Effector CD8-positive, alpha-beta T cell (primary cell): ENCODE data around the gene DLG4.
"Not testable (repeated sequence)": the region's sequence is repeated elsewhere in the genome, so short reads cannot be mapped to it uniquely, and the experiment has no call there.

Experiments used
- DNase-seq: peaks from one replicate; lab custom pipeline; 2025; lab: John Stamatoyannopoulos, UW

DLG4 gene

DNA sequence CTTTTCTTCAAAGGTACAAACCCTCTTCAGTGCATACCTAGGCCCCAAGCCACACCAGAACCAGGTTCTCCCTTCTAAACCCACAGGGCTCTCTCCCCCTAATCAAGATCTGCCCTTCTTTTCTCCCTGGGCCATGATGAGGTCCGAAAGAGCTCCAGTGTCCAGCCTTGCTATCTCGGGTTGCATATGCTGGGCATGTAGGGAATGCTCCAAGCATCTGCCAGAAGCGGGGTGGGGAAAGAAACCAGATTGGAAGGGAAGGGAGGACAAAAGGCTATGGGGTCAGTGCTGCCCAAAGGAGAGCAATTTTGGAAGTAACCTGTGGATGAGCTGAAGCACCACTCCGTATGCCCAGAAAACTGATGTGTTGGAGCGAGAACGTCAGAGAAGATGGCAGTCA is 29.6 kb upstream of the DLG4 start:
- no peak for DNase-seq

DNA sequence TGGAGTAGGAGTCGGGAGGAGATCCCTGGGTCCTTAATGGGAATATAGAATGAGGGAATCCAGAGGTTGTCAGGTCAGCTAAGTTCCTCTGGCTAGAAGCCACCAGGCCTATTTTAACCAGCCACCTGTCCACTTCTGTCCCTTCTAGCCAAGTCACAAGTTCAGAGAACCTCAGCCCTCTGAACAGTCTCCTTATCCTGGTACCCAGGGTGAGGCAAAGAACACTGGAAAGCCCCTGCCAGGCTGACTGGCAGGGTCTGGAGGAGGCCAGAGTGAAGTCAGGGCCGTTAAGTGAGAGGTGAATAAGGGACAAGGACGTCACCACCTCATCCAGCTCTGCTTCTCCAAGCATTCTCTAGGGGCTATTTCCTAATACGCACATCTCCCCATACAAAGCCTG is 29.2 kb upstream of the DLG4 start:
- DNase-seq: no peak

DNA sequence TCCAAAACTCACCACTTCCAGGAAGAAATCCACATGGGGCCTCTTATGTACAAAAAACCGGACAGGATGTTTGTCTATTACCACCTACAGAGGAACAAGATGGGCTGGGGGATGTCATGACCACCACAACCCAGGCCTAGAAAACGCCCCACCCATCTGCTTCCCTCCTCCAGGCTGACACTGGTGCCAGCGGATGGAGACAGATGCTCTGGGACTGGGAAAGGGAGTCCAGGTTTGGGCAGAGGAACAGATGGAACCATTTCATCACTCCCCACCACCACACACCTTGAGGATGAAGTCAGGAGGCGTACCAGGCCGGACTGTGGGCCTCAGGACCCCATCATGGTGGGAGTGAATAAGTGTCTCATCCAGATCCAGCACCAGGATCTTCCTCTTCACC is 27.1 kb upstream of the DLG4 start:
- DNase-seq: no peak

DNA sequence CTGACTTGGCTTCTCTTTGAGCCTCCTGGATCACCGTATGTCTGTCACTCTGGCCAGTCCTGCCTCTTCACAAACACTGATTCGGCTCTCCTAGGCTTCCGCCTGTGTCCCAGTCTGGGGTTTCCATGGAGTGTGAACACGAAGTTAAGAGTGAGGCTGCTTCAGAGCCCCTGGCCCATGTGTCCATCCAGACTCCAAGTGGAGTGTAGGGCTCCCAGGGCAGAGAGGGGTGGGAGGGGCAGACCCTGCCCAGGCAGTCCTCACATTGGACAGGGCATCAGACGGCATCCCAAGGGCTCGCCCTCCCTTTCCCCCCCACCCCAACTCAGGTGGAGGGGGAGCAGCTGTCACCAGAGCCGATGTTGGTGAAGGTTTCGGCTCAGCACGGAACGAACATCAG is 24.2 kb upstream of the DLG4 start:
- DNase-seq: not testable (repeated sequence)

DNA sequence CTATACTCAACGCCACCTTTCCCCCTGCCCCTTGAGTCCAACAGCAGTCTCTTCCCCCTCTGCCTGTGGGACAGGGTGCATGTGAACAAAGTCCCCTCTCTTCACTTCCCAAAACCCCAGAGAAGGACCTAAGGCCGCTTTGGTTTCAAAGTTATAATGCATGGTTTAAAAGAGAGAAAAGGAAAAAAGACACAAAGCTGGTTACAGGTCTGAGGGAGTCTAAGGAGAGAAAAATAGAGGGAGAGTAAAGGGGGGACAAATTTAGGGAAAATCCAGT is 23.8 kb upstream of the DLG4 start:
- DNase-seq: no peak

DNA sequence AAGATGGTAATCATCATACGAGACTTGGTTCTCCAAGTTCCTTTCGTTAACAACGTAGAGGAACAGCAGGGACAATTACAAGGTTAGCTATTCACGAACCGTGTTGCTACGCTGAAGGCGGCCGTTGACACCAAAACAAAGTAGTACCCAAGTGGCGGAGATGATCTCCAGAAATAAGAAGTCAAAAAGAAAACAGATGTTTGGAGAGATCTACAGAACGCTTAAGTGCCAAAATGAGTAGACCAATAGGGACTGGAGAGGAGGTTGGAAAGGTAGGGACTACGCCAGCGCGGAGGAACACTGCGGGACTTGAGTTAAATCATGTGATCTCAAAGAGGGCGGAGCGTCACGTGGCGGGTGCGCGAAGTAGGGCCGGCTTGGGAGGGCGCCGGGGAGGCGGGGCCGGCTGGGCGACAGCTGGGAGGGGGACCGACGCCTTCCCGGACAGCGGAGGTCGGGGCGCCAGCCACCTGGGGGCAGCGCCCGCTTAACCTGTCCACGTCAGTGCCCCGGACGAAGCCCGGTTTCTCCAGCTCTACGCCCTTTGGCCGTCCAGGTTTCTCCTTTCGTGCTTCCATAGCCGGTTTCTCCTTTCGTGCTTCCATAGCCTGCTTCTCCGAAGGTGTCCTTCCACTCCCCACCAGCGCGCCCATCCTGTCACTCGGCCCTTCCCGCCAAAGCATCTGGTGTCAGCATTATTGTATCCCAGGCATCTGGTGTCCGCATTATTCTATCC is 23.2 kb upstream of the DLG4 start:
- DNase-seq: peak; percentile 93

DNA sequence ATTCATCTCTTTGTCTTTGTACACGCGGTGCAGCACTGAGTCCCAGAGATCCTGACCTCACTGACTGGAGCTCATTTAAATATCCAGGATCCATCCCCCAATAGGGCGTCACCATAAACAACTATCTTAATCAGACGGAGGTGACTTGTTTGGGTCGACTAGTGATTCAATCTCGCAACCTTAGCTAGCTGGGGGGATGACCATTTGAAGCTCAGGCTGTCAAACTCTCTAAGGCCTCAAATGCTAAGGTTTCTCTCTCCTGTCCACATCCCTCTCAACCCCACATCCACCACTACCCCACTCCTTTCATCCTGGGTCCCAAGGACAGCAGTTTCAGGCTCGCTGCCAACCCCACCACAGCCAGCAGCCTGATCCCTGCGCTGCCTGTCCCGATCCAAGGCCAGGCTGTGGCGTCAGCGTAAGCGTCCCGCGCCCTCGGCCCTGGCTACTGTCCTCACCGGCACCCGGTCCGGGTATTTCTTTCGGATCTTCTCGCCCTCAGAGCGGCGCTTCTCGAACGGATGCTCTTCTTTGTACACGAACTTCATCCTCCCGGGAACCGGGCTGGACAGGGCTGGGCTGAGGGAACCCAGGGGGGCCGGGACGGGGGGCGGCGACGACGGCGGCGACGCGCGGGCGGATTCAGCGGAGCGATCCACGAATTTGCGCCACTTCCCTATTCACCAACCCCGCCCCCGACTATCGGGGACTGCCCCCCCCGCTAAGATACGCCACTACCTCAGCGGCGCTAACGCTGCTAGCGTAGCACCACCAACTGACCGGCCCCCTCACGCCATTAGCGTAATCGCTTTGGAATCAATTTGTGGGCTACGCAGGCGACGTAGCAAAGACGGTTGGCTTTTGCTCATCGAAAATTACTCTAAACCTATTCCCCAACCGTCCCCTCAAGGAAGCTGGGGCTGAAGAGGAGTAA is 22.4 kb upstream of the DLG4 start, which contains the start of gene GABARAP:
Gene GABARAP, minus strand, starts transcription at position 667 of the 934 bp plus-strand sequence. Its CDS starts 119 bp downstream, at position 548.
- DNase-seq: peak; percentile 88

DNA sequence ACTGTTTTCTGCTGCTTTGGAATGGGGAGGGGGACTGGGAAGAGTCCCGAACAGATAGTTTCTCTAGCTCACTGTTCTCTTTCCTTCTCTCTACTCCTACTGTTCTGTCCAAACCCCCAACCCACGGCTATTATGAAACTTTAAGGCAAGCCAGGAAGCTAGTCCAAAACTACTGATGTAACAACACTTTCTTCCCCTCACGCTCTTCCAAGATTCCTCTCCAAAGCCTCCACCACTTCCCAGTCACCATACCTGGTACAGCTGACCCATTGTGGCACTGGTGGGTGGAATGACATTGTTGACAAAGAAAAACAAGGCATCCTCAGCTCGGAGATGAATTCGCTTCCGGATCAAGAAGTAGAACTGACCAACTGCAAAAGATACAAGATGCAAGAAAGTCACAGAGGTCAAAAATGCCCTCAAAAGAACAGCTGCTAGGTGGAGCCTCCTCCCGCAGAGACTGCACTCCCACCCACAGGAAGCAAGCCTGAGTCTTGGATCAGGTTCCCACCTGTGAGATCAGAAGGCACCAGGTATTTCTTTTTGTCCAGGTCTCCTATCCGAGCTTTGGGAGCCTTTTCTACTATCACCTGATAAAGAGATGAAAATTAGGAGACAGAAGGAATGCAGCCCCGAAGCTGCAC is 21.6 kb upstream of the DLG4 start:
- DNase-seq: no peak

DNA sequence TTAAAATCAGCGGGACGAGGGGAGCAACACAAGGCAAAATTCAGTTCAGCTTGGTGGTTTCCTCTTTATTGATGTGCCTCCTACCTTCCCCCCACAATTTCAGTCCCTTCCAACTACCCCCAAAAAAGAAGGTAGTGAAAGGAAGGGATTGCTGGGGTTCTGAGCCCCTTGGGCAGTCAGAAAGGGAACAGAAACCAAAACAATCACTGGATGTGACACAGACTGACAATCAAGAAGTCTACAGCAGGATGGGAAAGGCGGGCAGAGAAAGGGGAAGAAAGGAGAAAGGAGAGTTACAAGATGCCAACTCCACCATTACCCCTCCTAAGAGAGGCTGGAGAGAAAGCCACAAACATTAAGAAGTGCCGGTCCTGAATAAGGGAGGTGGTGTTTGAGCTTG is 20.7 kb upstream of the DLG4 start:
- no peak for DNase-seq

DNA sequence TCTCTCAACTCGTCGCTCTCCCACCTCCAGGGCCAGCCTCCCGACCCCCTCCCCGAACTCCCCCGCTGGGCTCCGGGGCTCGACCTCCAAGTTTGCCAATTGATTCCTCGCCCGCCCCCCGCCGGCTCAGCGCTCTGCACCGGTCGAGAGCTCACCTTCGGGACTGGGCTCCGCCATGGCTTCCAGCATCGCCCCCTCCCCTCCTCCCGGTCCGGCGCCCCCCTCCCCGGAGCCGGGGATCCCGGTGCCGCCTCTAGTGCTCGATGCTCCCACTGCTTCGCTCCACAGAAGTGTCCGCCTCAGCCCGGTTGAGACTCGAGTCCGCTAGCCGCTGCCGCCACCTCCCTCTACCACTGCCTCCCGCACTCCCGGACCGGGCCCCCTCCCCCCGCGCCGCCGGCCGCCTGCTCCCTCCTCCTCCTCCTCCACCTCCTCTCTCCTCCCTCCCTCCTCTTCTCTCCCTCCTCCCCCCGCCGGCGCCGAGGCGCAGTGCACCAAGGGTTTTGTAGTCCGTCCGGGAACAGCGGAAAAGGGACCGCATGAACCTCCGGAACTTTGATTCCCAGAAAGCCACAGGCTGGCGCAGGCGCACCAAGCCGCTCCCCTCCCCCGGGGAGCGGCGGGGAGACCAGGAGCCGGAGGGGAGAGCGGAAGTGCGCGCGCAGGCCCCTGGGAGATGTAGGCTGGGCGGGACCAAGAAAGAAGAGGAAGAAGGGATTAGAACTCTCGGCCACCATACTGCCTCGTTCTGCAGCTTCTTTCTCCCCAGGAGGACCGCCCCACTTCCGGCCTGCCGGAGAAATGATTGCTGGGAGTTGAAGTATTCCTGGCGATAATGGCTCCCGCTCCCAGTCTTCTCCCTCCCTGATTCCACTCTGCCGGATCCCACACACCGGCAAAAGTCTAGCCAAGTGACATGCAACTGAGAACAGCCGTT is 19.7 kb upstream of the DLG4 start, which contains the start of gene PHF23:
Gene PHF23, minus strand, starts transcription at position 367 of the 937 bp plus-strand sequence. Its CDS starts 178 bp downstream, at position 189.
- peak; percentile 93 for DNase-seq

DNA sequence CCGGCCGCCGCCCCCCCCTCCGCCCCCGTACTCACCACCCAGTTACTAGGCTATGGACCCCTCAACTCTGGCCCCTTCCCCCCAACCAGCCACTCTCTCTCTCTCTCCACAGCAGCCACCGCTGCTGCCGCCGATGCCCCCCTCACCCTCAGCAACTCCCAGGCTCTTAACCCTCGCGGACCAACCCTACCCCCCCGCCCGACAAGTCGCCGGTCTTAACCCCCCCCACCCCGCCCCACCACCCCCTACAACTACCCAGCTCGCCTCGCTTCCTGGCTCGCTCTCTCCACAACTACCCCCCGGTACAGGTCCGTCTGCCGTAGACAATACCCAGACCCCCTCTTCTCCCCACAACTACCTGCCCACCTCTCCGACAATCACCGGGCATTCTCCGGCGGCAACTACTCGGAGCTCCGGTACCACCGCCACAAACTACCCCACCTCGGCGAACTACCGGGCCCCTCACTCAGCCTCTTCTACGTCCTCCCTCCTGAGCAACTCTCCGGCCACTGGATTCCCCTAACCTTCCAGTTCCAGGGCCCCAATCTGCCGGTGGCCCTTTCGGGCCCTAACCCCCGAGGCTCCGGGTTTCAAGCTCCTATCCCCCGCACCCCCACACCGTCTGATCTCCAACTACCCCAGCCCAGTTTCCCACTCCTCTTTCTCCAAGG is 18.9 kb upstream of the DLG4 start:
- DNase-seq: no peak

DNA sequence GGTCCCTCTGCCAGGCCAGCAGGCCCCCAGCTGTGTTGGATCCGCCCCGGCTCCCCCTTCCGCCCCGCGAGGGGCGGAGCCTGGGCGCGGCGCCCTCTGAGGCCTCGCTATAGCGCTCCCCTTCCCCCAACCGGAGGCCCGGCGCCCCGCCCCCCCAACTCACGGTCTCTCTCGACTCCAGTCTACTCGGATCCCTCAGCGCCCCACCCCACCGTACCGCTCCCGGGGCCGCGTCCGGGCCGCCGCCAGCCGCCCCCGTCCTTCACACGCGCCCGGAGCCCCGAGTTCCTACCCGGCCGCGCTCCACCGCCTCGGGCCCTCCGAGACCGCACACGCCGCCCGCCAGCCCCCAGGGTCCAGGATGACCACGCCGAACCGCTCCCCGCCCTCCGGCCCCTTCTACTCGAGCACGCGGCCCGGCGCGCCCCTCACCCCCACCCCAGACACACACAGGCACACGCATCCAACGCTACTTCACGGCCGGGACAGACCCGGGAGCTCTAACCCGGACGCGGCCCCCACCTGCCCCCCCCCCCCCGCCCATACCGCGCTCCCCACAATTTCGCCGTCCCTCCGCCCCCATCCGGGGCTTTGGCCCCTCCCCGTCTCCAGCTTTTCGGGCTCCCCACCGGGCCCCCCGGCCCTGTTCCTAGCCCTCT is 18.3 kb upstream of the DLG4 start:
- DNase-seq: peak; percentile 76

DNA sequence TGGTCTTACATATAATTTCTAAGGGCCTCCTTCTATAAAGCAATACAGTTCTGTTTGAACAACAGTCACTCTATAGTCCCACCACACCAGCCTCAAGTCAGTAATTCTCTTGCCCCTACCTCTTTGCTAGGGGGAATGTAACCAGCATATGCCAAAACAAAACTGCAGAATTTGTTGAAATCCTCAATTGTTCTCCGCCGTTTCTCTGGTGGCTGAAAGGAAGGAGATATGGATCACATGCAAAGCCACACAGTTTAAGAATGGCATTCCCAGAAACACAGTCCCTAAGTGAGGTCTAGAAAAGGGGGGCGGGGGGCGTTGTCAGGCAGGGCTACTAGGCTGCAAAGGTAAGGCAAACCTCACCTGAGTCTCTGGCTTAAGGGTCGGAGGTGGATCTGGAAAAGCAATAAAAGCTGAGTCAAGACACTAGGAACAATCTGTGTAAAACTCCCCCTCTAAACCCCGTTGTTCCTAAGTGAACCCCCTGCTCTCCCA is 17.7 kb upstream of the DLG4 start:
- no peak for DNase-seq

DNA sequence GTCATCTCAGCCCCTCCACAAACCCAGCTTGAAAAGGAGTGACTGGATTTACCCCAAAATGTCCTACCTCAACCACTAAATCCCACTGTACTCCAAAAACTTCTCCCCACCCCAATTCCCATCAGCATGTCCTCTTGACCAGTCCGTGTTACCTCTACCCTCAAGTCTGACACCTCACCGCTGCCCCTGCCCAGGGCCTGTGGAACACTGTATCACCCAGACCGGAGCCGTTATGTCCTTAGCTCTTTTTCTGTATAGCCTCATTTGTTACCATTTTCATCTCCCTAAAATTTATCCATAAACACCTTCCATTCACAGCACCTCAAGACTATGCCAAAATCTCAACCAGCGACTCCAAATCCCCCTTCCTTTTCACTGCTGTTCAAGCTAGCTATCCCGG is 17.2 kb upstream of the DLG4 start:
- DNase-seq: no peak

DNA sequence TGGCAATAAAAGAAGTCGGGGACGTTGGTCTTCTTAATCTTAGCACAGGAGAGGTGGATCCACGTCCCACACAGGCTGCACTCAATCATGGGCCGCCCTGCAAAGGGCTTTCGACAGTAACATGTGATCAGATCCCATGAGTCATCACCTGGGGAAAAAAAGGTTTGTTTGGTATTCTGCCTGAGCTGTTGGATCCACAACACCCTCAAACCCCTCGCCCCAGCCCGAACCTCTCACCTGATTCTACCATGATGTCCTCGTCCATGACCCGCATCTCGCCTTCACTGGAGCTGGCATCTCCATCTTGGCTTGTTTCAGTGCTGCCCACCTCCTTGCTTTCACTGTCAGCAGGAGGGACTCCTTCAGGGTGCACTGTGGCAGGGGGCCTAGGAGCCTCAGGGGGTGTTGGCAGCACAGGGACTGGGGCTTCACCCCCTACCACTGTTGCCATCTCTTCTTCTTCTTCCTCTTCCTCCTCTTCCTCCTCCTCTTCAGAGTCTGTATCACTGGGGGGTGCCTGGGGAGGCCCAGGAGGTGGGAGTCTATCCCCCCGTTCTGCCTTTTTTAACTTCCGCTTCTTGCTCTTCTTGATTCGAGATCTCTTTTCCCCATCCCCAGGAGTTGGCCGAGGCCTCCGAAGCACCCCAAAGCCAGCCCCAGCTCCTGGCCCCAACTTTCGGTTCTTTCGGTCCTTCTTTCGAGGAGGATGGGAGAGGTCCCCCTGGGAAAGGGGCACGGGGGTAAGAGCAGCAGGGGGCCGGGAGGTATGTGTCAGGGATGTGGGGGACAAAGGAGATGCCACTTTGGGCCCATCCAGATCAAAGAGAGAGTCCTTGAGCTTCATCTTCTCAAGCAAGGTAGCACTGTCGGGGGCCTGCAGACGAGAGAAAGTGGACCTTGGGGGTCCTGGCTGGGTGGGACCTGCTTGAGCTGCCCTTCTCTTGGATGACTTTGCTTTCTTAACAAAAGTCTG is 16.3 kb upstream of the DLG4 start:
- no peak for DNase-seq

DNA sequence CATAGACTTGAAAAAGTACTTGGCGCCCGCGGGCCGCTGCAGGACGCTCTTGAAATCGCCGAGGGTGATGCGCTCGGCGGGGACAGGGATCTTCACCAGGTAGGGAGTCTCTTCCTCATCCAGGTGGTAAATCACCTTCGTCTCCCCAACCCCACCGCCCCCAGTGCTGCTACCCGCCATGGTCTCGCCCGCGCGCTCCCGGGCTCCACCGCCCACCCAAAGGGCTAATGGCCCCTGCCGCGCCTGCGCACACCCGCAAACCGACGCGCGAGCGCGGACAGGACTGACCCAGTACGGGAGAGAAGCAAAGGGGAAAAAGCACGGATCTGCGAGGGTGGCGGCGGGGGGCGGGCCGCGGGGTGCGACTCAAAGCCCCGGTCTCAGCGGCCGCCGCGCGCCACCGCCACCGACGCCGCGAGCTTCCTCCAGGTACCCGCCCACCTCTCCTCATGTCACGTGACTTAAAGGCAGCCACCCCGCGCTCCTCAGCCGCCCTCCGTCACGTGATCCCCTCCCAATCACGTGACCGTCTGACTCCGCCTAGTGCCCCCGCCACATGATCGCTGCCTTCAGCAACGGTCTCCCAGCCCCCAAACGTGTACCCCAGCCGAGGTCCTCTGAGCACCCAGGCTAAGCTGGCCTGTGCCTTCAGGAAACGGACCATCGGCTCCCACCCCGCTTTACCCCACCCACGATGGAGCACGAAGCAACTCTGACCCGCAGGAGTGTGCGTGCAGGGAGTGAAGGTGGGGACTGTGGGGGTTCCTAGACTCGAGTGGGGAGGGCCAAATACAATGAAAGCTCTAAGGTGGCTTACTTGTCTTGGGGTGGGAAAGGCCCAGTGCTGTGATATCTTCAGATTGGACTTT is 14.7 kb upstream of the DLG4 start, which contains the start of gene DVL2:
Gene DVL2, minus strand, starts transcription at position 435 of the 869 bp plus-strand sequence. Its CDS starts 255 bp downstream, at position 180.
- DNase-seq: peak; percentile 90

DNA sequence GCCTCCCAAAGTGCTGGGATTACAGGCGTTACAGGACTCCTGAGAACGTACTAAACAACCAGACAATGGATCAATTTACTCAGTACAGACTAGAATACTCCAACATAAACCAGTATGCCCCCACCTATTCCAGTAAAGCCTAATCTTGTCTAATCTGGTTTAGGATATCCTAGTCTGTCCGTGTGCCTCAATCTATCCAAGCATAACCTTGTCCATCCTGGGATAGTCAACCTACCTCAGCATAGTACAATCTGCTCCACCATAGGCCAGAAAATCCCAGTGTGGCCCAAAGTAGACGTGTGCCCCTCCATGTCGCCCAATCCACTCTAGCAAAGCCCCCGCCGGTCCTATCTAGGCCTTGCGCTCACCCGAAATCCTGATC is 14.1 kb upstream of the DLG4 start:
- DNase-seq: no peak

DNA sequence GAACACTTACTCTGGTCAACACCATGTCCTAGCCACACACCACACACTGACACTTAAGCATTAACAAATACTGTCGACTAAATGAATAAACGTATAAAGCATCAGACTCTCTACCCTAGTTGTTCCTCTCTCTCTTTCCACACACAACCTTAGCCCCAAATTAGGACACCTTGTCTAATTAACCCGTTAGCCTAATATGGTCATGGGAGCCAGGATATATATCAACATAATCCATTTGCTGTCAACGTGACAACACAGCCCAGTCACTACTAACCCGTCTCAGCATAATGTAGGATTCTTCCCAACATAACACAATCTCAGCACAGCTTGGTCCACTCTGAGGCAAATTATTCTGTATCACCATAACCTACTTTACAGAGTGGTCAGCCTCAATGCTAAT is 12.5 kb upstream of the DLG4 start:
- no peak for DNase-seq
